Hepatocyte (in vitro differentiated cells): Measurements from ENCODE around the gene ADGRG7. TPM values are rescaled to one million over a fixed set of nuclear protein-coding genes. Genes with fewer than 3 reads are reported as not detected.

Experiments
- DNase-seq: peaks from one replicate; pipeline ENCODE4 v3.0.0-alpha.2; 2016; ENCODE audit warnings: low spot score
- H2AFZ ChIP-seq: fragments of 200-600 bp; sonication (generic); 2 replicates; pipeline ENCODE4 v1.6.0; 2016; ENCODE audit warnings: antibody characterized with exemption, mild to moderate bottlenecking
- H3K27ac ChIP-seq: fragments of 200-600 bp; sonication (generic); 2 replicates; pipeline ENCODE4 v1.5.1; 2016; ENCODE audit warnings: mild to moderate bottlenecking
- H3K27me3 ChIP-seq: fragments of 200-600 bp; sonication (generic); 2 replicates; pipeline ENCODE4 v1.6.1; 2016
- H3K36me3 ChIP-seq: fragments of 200-600 bp; sonication (generic); replicated peaks from 2 replicates; pipeline ENCODE4 v1.5.1; 2016; ENCODE audit warnings: low read depth; ENCODE audit not compliant: insufficient read depth
- H3K4me1 ChIP-seq: fragments of 200-600 bp; sonication (generic); 2 replicates; pipeline ENCODE4 v1.5.1; 2016; ENCODE audit warnings: mild to moderate bottlenecking, moderate library complexity; ENCODE audit not compliant: insufficient read depth
- H3K4me2 ChIP-seq: fragments of 200-600 bp; sonication (generic); 2 replicates; pipeline ENCODE4 v1.6.0; 2016
- H3K4me3 ChIP-seq: fragments of 200-600 bp; sonication (generic); 2 replicates; pipeline ENCODE4 v1.5.1; 2016; ENCODE audit warnings: mild to moderate bottlenecking
- H3K79me2 ChIP-seq: fragments of 200-600 bp; sonication (generic); 2 replicates; pipeline ENCODE4 v1.6.0; 2017; ENCODE audit warnings: mild to moderate bottlenecking
- H3K9me2 ChIP-seq: fragments of 200-600 bp; sonication (generic); replicated peaks from 2 replicates; pipeline ENCODE4 v1.6.0; 2017; ENCODE audit warnings: mild to moderate bottlenecking; ENCODE audit not compliant: insufficient read depth
- H3K9me3 ChIP-seq: fragments of 200-600 bp; sonication (generic); 2 replicates; pipeline ENCODE4 v1.5.1; 2016; ENCODE audit warnings: low read depth, mild to moderate bottlenecking
- H4K20me1 ChIP-seq: fragments of 200-600 bp; sonication (generic); 2 replicates; pipeline ENCODE4 v1.6.0; 2016; ENCODE audit warnings: mild to moderate bottlenecking; ENCODE audit not compliant: insufficient read depth, poor library complexity, severe bottlenecking
- CTCF ChIP-seq: fragments of 200-600 bp; sonication (generic); IDR thresholded peaks from 2 replicates; pipeline ENCODE4 v1.5.1; 2016; ENCODE audit warnings: antibody characterized with exemption, mild to moderate bottlenecking; ENCODE audit not compliant: poor library complexity
- EZH2 ChIP-seq: fragments of 200-600 bp; sonication (generic); IDR thresholded peaks from 2 replicates; pipeline ENCODE4 v1.6.1; 2016; ENCODE audit warnings: antibody characterized with exemption, mild to moderate bottlenecking, borderline replicate concordance
- EZH2phosphoT487 ChIP-seq: fragments of 200-600 bp; sonication (generic); IDR thresholded peaks from one replicate; pipeline ENCODE4 v1.6.1; 2018; ENCODE audit warnings: antibody characterized with exemption, mild to moderate bottlenecking, low read depth, moderate library complexity; ENCODE audit not compliant: unreplicated experiment, severe bottlenecking
- WGBS: methylation state at CpG from one replicate; pipeline ENCODE4 v1.1.6; 2016; ENCODE audit warnings: low lambda C conversion rate; ENCODE audit errors: missing lambda C conversion rate; 5-methylcytosine and 5-hydroxymethylcytosine counted together
- polyA plus RNA-seq: library from polyadenylated mRNA; unstranded; fragments of >200 nt; fragmentation: Nextera tagmentation; extraction: Ambion mirVana; gene quantifications from 2 replicates; pipeline ENCODE4 v1.2.1, GENCODE V29; 2016
- total RNA-seq: library from RNA; depleted of rRNA; stranded (reverse); fragments of >200 nt; gene quantifications from 2 replicates; pipeline ENCODE4 v1.2.3, GENCODE V29; 2014

The ADGRG7 gene
- total and polyA plus RNA-seq, 2 experiments from 2014 or later, result 4.9 to 33.3 TPM

GRCh38 chr3:100590114-100590839, 19.1 kb upstream of the ADGRG7 start:
- H3K4me3 ChIP-seq, result no peak overlapping the region
- H3K27me3 ChIP-seq, result no peaks in the 10 kb centered on the region
- H3K79me2 ChIP-seq, result no peaks in the 10 kb centered on the region
- peaks cover 6% of the 10 kb centered on the region for H3K4me1 ChIP-seq
- H3K4me2 ChIP-seq, result peak overlapping the region; percentile 67
- TF ChIP-seq EZH2phosphoT487 (no peak), EZH2 (no peak), CTCF (peak; percentile 87)
- no peaks in the 10 kb centered on the region for H3K9me3 ChIP-seq
- no peaks in the 10 kb centered on the region for H3K9me2 ChIP-seq
- DNase-seq, result peak; percentile 83
- H3K27ac ChIP-seq, result no peak overlapping the region
- H2AFZ ChIP-seq, result no peak overlapping the region
- H4K20me1 ChIP-seq, result no peaks in the 10 kb centered on the region
- no peaks in the 10 kb centered on the region for H3K36me3 ChIP-seq
- WGBS, result 31% methylated on average over 10 of the region's 10 CpGs

- Histone ChIP-seq H3K4me1 (peaks cover 6% of the 10 kb centered on the region), H3K9me3 (no peaks in the 10 kb centered on the region), H2AFZ (no peak overlapping the region), H3K9me2 (no peaks in the 10 kb centered on the region), H3K27me3 (no peaks in the 10 kb centered on the region), H3K79me2 (no peaks in the 10 kb centered on the region), H3K27ac (no peak overlapping the region), H4K20me1 (no peaks in the 10 kb centered on the region), H3K36me3 (no peaks in the 10 kb centered on the region), H3K4me2 (peak overlapping the region; percentile 57), H3K4me3 (no peak overlapping the region)
- WGBS, result 27% methylated on average over 1 of the region's 1 CpG
- TF ChIP-seq EZH2 (no peak), CTCF (no peak)
- no peak for DNase-seq
Measured at GRCh38 chr3:100590840-100591147, 18.6 kb upstream of the ADGRG7 start.

GRCh38 chr3:100591411-100591810, 18.0 kb upstream of the ADGRG7 start:
- peaks cover 6% of the 10 kb centered on the region for H3K4me1 ChIP-seq
- no peaks in the 10 kb centered on the region for H3K36me3 ChIP-seq
- peak overlapping the region; percentile 57 for H3K4me2 ChIP-seq
- H3K4me3 ChIP-seq, result no peak overlapping the region
- H4K20me1 ChIP-seq, result no peaks in the 10 kb centered on the region
- no peak for TF ChIP-seq EZH2
- no peak for TF ChIP-seq EZH2phosphoT487
- no peak for TF ChIP-seq CTCF
- no peak for DNase-seq
- 29% methylated on average over 3 of the region's 3 CpGs for WGBS
- no peaks in the 10 kb centered on the region for H3K79me2 ChIP-seq
- no peak overlapping the region for H2AFZ ChIP-seq
- no peaks in the 10 kb centered on the region for H3K27me3 ChIP-seq
- no peaks in the 10 kb centered on the region for H3K9me2 ChIP-seq
- no peaks in the 10 kb centered on the region for H3K9me3 ChIP-seq
- peak overlapping the region; percentile 65 for H3K27ac ChIP-seq
